HG03558 (cell line): ENCODE results near the gene DNAAF6.
"Not testable (repeated sequence)": the region's sequence is repeated elsewhere in the genome, so short reads cannot be mapped to it uniquely, and the experiment has no call there.

Source experiments
- ATAC-seq: cut with Tn5 transposase; IDR thresholded peaks from one replicate; pipeline ENCODE4 v1.9.1; 2021; ENCODE audit warnings: moderate number of reproducible peaks; ENCODE audit not compliant: unreplicated experiment; ENCODE audit errors: extremely low read depth

DNAAF6 gene

DNA sequence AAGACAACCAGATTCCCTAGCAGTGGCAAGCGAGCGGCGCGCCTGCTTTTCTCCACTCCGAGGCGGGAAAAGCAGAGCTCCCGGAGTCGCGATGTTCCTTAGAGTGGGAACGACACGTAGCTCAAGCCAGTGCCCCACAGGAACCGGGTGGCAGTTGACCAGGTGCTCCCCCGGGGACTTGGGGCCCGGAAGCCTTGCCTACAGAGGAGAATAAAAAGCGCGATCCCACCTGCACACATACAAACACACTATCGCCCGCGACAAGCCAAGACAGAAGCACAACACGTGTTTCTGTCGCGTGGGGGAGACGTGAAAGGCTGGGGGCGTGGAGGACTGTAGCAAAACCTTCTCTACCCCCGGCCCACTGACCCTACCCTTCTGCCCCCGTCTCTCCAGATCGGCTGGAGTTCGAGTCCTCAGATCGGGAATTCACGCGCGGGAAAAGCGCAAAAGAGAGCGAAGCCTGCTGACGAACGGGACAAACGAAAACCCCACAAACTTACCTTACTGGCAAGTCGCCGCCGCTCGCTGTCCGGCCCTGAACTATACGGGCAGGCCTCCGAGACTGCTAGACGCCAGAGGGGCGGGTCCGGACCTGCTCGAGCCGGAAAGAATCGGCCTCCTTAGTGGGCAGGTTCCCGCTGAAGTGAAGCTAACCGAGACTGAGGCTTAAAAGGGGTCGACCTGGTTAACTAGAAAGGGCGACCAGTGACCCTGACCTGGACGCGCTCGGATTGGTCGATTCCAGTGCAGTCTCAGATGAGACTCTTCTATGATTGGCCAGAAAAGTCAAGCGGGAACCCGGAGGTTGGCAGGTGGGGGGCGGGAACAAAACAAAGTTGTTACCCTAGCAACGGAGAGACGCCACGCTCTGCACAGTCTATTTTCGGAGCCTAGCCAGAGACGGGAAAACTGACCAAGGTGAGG, at the start of gene DNAAF6, which contains the start of gene NUP62CL:
Gene DNAAF6, plus strand, starts transcription at position 842 of the 927 bp plus-strand sequence. CDS start 6,265 bp downstream, outside the sequence.
Gene NUP62CL, minus strand, starts transcription at position 664 of the 927 bp plus-strand sequence. CDS start 31,287 bp downstream, outside the sequence.
- peak; percentile 93 for ATAC-seq

- not testable (repeated sequence) for ATAC-seq
Measured at GRCh38 chrX:107157618-107158017, 48.8 kb upstream of the DNAAF6 start.

- no peak for ATAC-seq
Measured at GRCh38 chrX:107167163-107167921, 39.1 kb upstream of the DNAAF6 start.

DNA sequence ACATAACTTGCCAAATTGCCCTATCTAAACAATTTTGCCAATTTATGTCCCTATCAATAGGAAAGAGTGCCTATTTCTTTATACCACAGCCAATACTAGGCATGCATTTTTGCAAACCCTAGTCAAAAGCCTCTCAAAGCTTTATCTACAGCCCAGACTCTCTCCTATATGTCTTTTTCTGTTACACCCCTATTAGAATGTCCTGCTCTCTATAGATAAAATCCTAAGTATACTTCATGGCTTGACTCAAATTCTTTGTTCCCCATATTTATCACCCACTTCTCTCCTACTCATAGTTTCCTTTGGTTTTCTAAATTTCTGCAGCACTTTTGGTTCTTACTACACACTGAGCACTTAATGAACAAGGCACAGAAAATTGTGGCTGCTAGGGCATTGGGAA, 38.2 kb upstream of the DNAAF6 start:
- no peak for ATAC-seq

DNA sequence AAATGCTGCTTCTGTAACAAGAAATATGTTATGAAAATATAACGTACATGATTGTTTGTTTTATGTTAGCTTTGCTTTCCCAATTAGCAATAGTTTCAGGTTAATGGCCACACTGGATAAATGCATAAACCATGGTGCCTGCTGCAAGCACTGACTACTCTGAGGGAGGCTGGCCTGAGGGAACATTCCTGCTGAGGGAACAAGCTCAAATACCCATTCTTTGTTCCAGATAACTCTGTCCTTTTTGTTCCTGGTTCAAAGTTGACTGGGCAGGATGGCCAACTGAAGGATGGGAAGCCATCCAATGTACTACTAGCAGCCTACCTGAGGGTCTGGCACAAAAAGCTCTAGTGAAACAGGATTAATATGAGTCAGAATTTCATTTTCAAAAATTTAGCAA, 37.7 kb upstream of the DNAAF6 start:
- ATAC-seq = no peak

- ATAC-seq = no peak
Measured at GRCh38 chrX:107171369-107172102, 34.9 kb upstream of the DNAAF6 start.

DNA sequence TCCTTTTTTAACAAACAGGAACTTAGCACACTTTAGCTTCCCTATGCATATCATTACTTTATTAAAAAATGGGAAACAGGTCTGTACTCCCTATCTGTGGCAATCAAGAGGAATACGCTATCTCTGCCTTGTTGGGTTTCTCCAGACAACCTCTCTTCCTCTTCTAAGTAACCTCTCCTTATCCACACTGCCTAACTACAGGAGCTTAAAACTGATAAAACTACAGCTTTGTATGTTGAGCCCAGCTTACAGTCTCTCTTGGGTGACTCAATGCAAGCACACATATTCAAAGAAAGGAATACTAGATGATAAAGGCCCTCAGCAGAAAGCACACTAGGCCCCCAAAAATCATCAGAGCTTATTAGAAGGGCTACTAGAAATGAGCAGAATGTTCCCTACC, 9.1 kb upstream of the DNAAF6 start:
- no peak for ATAC-seq

GRCh38 chrX:107198074-107198473, 8.3 kb upstream of the DNAAF6 start:
- ATAC-seq = not testable (repeated sequence)

GRCh38 chrX:107199491-107199890, 6.9 kb upstream of the DNAAF6 start:
- no peak for ATAC-seq

- ATAC-seq = no peak
Measured at GRCh38 chrX:107204068-107204605, 2.3 kb upstream of the DNAAF6 start.

DNA sequence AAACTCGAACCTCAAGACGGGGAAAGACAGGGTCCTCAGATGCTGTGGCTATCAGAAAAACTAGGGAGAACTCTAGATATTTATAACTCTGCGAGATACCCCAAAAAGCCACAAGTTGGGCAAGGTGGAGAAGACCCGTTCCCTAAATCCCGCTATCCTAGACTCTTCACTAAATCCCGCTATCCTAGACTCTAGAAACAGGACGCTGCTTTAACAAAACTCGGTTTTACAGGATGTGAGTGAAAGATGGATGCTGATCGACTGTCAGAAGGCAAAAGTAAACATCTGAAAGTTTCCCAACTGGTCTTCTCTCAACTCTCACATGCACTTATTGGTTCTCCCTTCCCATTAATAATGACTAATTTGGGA, 270 bp downstream of the DNAAF6 start:
- ATAC-seq = no peak

GRCh38 chrX:107207089-107207488, 678 bp downstream of the DNAAF6 start:
- ATAC-seq = no peak

DNA sequence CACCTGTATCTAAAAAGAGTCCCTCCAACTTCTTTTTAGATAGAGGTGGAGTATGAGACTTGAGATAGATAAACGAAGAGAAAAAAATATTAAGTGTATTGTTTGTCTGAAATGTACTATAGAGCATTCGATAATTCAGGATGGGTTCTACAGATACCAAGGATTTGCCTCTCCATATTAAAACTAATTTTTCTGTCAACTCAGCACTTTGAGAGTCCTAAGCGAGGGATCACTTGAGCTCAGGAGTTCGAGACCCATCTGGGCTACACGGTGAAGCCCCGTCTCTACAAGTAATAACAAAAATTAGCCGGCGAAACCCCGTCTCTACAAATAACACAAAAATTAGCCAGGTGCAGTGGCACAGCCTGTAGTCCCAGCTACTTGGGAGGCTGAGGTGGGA, 1.5 kb downstream of the DNAAF6 start:
- no peak for ATAC-seq

DNA sequence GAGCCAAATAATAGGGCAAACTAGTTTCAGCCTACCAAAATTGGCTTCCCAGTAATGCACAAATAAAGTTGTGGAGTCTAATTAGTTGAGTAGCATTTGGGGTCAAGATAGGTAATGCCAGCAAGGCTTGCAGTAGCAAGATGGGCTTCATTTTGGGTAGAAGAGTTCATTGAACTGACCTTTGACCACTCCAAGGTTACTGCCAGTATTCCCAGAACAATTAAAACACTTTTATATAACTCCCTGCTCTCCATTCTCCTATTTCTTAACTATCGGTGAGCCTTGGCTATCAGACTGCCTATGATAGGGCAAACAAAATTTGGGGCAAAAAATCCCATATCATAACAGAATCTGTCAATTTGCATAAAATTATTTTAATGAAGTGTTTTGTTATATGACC, 7.1 kb downstream of the DNAAF6 start:
- no peak for ATAC-seq

DNA sequence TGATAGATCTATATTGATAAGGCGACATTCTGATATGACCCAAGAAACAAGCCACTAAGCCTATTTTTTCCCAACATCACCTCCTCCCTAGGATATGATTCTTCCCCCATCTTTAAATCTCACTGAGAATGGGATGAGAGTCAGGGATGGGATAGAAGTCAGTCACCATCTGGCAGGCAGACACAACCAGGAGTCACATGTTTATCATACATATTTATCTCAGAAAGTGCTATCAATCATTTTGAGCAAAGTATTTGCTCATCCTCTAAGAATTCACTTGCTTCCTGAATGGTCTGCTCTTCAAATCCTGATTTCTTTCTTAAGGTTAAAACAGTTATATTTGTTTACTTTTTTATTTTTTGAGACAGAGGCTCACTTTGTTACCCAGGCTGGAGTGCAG, 20.3 kb downstream of the DNAAF6 start:
- no peak for ATAC-seq

DNA sequence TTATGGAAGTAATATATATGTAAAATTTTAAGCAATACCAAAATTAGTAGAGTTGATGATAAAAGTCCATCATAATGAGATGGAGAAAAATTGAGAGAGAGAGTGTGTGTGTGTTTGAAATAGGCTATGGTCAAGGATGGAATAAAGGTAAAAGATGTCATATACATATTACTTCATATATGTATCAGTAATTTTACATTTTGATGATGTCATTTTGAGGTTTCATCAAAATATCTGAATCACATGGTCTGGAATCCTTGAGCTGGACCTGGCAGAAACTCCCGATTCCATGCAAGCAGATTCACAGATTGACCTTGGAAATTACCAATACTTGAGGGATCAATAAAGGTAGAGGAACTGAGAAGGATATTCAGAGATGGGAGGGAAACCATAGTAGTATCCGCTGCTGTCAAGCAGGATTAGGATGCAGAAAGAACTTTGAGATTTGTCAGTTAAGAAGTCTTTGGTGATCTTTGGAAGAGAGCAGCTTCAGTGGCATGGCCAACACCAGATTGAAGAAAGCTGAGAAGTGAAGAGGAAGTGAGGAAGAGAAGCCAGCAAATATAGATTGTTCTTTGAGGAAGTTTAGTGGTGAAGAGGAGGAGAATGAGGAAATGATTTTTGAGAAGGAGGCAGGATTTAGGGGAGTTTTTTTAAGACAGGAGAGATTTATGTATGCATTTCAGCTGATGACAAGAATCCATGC, 21.5 kb downstream of the DNAAF6 start:
- no peak for ATAC-seq

DNA sequence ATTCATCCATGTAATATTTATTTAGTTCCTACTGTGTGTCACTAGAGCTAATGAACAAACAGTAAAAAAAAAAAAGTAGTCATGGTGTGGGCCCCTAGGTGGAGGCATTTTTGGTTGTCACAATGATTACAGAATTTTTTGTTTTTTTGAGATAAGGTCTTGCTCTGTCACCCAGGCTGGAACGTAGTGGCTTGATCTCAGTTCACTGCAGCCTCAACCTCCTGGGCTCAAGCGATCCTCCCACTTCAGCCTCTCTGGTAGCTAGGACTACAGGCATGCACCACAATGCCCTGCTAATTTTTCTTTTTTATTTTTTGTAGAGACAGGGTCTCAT, 22.0 kb downstream of the DNAAF6 start:
- ATAC-seq = no peak

DNA sequence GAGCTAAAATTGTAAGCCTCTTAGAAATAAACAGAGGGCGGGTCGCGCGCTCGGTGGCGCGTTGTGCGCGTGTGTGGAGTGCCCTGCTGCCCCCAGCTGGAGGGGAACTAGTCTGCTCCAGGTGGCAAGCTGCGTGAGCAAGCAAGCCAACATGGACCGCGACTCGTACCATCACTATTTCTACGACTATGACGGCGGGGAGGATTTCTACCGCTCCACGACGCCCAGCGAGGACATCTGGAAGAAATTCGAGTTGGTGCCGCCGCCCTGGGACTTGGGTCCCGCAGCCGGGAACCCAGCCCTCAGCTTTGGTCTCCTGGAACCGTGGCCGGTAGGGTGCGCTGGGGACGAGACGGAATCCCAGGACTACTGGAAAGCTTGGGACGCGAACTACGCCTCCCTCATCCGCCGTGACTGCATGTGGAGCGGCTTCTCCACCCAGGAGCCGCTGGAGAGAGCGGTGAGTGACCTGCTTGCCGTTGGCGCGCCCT, 66.1 kb downstream of the DNAAF6 start:
- ATAC-seq = no peak

DNA sequence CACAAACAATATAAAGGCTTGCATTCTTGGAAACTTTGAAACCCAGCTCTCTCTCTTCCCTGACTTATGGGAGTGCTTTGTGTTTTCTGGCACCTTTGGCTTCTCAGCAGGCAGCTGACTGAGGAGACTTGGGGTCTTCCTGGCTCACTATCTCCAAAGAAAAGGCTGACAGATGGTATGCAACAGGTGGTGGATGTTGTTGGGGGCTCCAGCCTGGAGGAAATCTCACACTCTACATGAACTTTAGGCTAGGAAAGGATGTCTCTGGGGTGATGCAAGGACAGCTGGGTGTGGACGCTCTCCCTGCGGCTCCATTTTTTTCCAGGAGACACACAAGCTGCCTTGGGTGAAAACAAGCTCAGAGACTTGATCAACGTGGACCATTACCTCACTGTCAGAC, 67.4 kb downstream of the DNAAF6 start:
- no peak for ATAC-seq

DNA sequence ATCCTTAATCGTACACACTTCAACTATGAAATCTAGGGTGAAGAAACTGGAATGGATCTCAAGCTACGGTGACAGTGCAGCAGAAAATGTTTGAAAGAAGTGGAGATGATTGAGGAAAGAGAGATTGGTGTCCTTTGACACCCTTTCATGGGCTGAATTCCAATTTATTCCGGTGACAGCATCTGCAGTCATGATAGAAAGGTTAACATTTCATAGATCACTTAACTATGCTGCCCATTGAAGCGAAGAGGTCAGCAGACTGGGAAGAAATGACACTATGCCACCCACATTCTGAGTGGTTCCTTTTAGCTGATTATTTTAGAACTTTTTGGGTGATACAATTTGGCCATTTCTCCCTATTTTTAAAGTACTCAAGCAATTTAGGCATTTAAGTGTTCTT, 82.3 kb downstream of the DNAAF6 start:
- ATAC-seq = no peak
